ENCODE measurements around the gene CCDC157.

The CCDC157 gene

DNA sequence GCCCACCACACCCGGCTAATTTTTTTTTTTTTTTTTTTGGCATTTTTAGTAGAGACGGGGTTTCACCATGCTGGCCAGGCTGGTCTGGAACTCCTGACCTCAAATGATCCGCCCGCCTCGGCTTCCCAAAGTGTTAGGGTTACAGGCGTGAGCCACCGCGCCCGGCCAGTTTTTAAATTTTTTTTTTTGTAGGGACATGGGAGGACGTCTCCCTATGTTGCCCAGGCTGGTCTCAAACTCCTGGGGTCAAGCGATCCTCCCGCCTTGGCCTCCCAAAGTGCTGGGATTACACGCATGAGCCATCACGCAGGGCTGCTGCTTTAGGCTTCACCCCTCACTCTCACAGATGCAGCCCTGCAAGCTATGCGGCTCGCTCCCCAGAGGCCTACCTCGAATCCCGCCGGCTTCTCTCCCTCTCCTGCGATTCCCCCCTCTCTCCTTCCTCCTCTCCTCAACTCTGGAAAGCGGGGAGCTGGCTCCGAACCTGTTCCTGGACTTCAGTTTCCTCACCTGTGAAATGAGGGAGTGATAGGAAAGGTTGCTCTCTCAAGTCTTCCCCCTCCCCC lies 926 bp downstream of the CCDC157 start:
- no peak for DNase-seq (ENCODE audit: low spot score)

- DNase-seq (ENCODE audit: low spot score): no peak
These were observed 1.7 kb downstream of the CCDC157 start for GRCh38 chr22:30358541-30358940.

GRCh38 chr22:30361916-30362650 lies 5.3 kb downstream of the CCDC157 start:
- no peak for DNase-seq (ENCODE audit: low spot score)

DNA sequence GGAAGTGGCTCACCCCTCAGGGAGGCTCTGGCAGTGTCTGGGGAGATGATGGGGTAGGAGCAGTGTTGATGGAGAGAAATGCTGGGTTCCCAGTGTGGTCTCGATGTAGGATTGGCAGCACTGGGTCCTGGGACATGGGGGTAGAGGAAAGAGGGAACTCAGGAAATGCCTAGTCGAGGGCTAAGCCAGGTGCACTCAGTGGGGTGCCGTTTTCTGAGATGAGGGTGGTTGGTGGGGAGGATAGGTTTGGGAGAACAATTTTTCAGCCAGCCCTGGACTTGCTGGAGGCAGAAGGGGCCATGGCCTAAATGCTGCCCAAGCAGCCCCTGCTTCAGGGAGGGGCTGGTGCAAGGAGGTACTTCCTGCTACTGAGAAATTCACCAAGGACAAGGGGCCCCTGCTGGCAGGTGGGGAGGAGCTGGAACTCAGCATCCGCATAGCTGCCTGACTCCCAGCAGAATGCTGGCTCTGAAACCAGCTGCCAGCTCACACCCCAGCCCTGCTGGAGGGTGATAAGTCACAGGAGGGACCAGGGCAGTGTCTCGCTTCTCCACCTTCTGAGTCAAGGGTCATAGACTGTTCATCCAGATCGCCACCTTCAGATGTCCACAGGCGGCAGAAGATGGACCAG lies 6.0 kb downstream of the CCDC157 start:
- no peak for DNase-seq (ENCODE audit: low spot score)

DNA sequence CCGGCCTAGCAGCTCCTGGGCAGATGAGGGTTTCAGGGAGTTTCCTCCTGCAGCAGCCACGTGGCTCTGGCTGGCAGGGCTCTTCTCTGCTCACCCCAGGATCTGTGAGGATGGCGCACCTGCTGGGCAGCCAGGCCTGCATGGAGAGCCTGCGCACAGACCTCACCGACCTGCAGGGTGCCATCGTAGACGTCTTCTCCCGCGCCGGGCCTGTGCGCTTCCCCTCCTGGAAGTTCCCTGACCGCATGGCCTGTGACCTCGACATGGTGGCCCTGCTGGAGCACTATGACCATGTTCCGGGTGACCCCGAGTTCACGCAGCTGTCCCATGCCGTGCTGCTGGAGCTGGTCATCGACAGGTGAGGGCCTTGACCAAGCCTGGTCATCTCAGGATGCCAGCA lies 9.1 kb downstream of the CCDC157 start:
- no peak for DNase-seq (ENCODE audit: low spot score)

DNA sequence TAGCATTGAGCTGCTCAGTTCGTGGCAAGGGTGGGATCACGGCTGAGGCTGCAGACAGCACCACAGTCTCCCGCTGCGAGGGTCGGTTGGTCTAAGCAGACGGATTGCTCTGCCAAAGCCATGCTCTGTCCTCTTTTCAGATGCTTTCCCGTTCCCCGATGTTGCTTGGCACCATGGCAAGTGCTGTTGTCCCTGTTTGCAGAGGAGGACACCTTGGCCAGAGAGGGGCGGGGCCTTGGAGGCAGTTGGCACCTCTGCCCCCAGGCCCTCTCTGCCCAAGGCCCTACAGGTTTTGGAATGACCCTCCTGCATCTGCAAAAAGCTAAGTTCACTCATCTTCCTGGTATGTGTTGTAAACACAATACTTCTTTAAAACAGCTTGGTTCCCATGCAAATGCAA lies 11.6 kb downstream of the CCDC157 start:
- DNase-seq (ENCODE audit: low spot score): no peak

DNA sequence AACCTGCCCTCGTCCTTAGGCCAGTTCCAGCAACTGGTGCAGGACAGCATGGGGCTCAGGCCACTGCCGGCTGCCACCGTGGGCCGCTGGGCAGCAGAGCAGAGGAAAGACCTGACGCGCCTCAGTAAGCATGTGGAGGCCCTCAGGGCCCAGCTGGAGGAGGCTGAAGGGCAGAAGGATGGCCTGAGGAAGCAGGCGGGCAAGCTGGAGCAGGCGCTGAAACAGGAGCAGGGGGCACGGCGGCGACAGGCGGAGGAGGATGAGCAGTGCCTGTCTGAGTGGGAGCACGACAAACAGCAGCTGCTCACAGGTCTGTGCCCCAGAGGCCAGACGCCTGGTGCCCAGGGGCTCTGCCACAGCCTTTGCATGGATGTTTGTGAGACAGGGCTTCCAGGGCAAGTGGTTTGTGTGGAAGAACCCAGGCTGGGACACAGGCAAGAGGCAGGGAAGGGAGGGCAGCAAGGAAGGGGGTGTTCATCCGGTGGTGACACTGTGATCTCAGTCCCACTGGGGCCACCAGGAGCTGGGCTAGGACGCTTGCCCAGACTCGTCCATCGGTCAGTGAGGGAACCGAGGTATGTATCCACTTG lies 13.9 kb downstream of the CCDC157 start:
- DNase-seq (ENCODE audit: low spot score): no peak

DNA sequence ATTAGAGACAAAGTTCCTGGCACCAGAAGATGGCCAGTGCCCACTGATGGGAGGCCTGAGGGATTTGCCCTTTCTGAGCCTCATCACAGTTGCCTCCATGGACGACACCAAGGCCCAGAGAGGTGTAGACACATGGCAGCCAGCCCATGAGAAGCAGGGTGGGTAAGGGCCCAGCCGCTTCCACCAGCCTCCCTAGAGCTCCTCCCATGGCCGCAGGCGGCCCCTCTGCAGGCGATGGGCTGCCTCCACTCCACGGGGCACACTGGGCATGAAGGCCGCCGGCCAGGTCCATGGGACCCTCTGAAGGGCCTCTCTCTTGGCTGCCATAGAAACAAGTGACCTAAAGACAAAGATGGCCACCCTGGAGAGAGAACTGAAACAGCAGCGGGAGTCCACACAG lies 14.5 kb downstream of the CCDC157 start:
- DNase-seq (ENCODE audit: low spot score): no peak

- DNase-seq (ENCODE audit: low spot score): no peak
These were observed 15.2 kb downstream of the CCDC157 start for GRCh38 chr22:30371981-30372380.

- no peak for DNase-seq (ENCODE audit: low spot score)
These were observed 16.1 kb downstream of the CCDC157 start for GRCh38 chr22:30372915-30373314.

DNA sequence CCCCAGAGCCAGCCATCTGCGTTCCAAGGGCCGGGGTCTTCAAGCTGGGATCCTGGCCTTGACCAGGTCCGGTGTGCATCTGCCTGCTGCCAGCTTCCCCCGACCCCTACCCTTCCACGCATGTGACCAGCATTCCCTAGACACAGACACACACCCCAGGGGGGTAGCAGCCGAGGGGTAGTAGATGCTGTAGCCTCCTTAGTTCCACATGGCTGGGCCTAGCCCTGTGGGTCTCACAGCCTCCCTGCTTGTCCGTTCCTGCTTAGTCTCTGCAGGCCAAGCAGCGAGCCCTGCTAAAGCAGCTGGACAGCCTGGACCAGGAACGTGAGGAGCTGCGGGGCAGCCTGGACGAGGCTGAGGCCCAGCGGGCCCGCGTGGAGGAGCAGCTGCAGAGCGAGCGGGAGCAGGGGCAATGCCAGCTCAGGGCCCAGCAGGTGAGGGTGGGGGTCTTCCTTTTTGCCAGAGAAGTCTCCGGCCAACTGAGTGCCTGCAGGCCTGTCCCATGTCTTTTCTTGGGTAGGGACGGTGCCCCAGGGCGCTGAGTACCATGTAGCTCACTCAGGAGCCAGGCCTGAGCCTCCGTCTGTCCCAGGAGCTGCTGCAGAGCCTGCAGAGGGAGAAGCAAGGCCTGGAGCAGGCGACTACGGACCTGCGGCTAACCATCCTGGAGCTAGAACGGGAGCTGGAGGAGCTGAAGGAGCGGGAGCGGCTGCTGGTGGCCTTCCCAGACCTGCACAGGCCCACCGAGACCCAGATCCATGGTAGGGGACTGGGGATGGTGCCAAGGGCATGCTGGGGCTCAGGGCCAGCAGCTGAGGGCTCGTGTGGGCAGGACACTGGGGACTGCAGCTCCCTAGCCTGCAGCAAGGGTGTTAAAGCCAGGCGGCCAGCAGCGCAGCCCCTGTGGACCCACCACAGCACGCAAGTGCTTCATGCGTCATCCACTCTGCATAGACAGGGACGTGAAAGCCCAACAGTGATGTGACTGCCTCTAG lies 16.8 kb downstream of the CCDC157 start:
- no peak for DNase-seq (ENCODE audit: low spot score)

GRCh38 chr22:30375312-30375849 lies 18.6 kb downstream of the CCDC157 start:
- DNase-seq (ENCODE audit: low spot score): no peak

- no peak for DNase-seq (ENCODE audit: low spot score)
These were observed 23.2 kb downstream of the CCDC157 start for GRCh38 chr22:30380011-30380410.

DNA sequence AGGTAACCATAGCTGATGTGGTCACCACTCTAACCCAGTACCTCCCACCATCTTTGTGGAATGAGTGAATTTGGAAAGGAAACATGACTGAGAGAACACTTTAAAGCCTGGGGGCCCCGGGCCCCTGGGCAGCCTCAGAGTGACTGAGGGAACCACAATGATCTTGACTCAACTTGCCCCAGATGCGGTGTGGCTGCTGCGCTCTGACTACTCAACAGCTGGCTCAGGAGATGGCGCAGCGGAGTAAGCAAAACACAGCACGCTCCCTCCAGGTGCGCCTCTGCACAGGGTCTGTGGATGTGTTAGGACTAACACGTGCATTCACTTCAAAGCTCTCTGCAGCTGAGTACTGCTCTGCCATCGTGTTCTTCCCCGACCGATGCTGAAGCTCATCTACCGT lies 24.5 kb downstream of the CCDC157 start:
- no peak for DNase-seq (ENCODE audit: low spot score)

DNA sequence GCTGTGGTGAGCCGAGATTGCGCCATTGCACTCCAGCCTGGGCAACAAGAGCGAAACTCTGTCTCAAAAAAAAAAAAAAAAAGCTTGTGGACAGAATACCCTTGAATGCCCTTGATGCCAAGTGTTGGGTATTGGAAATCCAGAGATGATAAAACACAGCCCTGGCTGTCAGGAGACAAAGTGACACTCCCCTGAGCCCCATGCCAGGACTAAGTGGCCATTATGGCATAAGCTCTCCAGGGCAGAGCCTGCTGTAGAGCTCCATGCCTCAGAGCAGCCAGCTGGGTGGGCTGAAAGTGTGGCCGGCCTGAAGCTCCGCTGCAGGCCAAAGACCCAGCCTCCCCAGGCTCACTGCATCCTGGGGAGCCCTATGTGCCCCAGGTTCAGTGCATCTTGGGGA lies 25.5 kb downstream of the CCDC157 start:
- no peak for DNase-seq (ENCODE audit: low spot score)

DNA sequence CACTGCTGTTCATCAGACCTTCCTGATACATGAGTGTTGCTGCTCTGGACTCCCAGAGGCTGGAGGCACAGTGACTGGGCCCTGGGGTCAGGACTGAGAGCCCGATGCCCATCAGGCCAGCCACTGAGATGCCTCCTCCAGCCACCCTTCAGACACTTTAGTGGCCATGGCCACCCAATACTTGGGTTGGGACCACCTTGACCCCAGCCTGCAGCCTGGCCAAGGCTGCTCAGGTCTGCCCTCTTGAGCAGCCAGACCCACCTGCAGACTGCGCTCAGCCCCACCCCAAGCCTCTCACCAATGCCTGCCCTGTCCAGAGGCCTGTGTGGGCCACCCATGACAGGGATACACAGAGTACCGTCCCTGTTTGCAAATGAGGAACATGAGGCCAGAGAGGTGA lies 26.3 kb downstream of the CCDC157 start:
- no peak for DNase-seq (ENCODE audit: low spot score)

DNA sequence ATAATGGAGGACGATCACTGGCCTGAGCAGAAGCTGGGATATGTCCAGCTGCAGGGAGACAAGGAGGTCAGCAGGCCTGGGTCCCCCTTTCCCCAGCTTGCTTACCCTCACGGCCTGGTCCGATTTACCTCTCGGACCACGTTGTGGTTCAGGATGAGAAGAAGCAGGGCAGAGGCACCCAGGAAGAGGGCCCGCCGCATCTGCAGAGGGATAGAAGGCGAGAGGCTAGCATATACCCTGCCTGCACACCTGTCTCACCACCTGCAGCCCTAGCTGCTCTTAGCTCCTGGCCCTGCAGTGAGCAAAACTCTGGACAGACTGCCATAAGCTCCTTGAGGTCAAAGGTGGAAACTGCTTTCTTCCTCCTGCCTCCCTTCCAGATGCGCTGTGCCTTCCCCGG lies 29.1 kb downstream of the CCDC157 start:
- DNase-seq (ENCODE audit: low spot score): no peak

DNA sequence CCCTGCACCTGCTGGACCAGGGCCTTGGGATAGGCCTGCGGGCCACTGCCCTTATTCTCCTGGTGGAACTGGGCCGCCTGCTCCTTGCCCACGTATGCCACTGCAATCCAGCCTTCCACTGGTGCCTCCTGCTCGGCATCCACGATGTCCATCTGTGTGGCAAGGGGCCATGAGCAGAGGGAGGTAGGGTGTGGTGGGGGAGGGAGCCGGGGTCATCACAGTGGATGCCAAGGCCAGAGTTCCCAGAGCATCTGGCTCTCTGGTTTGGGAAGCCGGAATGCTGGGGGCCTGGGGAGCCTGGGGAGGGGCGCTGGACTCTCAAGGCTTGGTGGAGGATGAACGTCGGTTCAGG lies 29.8 kb downstream of the CCDC157 start:
- DNase-seq (ENCODE audit: low spot score): no peak

- DNase-seq (ENCODE audit: low spot score): peak; percentile 81
These were observed 30.4 kb downstream of the CCDC157 start, which contains the start of gene RNF215 for GRCh38 chr22:30386960-30387827. RNF215 (minus strand) TSS chr22:30387411; CDS start chr22:30387313, 98 bp downstream.

DNA sequence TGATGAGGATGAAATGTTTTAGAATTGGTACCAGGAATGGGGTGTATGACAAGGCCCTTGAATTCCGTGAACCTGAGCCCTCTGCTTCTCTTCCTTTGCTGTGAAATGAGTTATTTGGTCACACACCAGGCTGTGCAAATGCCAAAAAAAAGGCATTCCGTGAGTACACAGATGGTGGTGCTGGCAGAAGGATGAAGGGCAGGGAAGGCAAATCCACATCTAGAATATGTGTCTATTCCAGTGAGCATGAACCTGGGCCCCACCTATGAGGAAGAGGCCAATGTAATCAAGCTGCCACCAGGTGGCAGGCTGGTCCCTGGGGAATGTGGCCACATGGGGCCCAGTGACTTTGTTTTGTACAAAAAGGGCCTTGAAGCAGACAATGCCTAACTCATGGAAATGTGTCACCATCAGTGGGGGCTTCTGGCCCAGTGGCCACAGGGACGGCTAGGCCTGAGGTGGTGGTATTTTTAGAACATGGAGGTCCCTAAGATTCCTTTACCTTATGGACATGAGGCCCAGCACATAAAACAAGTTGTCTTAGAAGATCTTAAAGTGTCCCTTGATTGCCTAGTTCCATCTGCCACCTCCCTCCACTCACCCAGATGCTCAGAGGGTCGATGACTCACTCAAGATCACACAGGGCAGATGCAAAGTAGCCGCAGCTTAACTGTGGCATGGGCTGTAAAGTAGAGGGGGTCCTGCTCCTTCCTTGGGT lies 34.3 kb downstream of the CCDC157 start:
- peak; percentile 78 for DNase-seq (ENCODE audit: low spot score)

All from globus pallidus (tissue), 1 donor.